HG03025 (cell line): Measurements from ENCODE around the gene CLCNKB.
"Not testable (repeated sequence)": the region's sequence is repeated elsewhere in the genome, so short reads cannot be mapped to it uniquely, and the experiment has no call there.

Experiments
- ATAC-seq: cut with Tn5 transposase; IDR thresholded peaks from one replicate; pipeline ENCODE4 v1.9.1; 2021; ENCODE audit warnings: mild to moderate bottlenecking, moderate library complexity; ENCODE audit not compliant: unreplicated experiment, low FRiP score

Gene CLCNKB

GRCh38 chr1:16029288-16029687 is 14.3 kb upstream of the CLCNKB start:
- ATAC-seq, result no peak

DNA sequence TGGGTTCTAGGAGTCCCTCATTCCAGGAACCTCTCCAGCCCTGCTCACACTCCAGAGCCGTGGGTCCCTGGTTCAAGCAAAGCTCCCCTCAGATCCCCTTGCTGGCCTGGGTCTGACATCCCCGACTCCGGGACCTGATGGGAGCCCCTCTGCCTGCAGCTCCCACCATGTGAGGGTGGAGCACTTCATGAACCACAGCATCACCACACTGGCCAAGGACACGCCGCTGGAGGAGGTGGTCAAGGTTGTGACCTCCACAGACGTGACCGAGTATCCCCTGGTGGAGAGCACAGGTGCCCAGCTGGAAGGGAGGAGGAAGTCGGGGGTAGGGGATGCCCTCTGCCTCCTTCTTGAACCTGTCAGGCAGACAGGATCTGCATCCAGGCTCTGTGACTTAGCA is 12.0 kb upstream of the CLCNKB start:
- ATAC-seq, result no peak

- ATAC-seq, result no peak
Measured at GRCh38 chr1:16032388-16033102, 11.0 kb upstream of the CLCNKB start.

DNA sequence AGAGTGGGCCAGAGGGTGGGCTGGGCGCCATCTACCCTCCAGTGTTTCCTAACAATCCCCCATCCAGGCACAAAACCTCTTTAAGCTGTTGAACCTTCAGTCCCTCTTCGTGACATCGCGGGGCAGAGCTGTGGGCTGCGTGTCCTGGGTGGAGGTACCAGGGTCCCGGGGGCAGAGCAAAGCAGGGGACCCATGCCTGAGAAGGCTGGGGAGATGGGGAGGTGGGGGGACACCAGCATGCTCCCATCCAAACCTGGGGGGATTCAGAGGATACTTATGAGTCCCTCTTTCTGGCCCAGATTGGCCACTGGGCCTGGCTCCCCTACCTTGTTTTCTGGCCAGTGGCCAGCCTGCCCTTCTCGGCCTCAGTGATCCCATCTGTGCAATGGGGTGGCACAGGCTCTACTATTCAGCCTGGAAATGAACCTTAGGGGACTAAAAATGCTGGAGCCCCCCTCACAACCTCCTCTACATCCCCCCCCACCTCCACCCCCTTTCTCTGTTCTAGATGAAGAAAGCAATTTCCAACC is 10.4 kb upstream of the CLCNKB start:
- not testable (repeated sequence) for ATAC-seq

- not testable (repeated sequence) for ATAC-seq
Measured at GRCh38 chr1:16036461-16036860, 7.1 kb upstream of the CLCNKB start.

- no peak for ATAC-seq
Measured at GRCh38 chr1:16038620-16038912, 5.0 kb upstream of the CLCNKB start.

DNA sequence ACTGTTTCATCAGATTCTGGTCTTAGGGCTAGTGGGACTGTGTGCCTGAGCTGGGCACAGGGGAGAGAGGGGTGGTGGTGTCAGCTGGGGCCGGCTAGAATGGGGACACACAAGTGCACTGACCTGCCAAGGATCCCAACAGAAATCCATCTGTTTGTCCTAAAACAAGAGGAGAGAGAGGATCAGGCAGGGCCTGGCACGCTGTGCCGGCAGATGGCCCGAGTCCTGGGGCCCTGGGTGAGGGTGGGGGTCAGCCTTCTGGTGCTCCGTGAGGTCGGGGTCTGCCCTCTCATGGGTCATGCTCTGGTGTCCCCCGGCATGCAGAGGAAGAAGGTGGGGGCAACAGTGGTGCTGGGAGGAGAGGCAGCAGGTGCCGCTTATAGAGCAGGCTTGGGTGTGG is 3.7 kb upstream of the CLCNKB start:
- ATAC-seq, result not testable (repeated sequence)

- ATAC-seq, result no peak
Measured at GRCh38 chr1:16041200-16041599, 2.4 kb upstream of the CLCNKB start.

DNA sequence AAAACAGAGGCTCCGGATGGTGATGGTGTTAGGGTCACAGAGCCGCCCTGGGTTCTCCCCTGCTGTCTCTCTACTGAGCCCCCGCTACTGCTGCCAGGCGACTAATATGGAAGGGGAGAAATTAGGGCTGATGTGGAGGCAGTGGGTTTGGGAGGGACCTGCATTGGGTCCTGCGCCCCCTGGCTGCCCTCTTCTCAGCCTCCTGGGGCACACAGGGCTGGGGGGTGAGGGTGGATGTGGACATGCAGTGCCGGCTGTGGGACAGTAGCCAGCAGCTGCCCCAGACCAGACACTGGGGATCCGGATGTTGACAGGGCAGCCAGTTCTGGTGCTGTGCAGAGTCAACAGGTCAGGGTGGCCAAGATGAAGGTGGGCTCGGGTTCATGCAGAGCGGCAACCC is 1.5 kb upstream of the CLCNKB start:
- no peak for ATAC-seq

DNA sequence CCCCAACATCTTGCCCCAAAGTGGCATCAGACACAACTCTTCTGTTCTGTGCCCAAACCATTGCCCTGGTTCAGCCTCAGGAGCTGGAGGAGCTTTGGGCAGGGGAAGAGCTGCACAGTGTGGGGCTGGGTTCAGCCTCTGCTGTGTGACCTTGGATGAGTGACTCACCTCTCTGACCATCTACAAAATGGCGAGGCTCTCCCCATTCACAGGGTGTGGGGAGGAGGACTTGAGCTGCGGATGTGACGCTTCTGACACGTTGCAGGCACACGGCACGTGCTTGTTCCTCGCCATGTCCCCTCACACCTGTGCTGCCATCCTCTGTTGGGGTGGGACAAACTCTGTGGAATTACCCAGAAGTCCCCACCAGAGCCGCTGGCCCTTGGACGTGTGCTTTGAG is 928 bp upstream of the CLCNKB start:
- ATAC-seq, result not testable (repeated sequence)

GRCh38 chr1:16043950-16044349 is 368 bp downstream of the CLCNKB start:
- ATAC-seq, result no peak

DNA sequence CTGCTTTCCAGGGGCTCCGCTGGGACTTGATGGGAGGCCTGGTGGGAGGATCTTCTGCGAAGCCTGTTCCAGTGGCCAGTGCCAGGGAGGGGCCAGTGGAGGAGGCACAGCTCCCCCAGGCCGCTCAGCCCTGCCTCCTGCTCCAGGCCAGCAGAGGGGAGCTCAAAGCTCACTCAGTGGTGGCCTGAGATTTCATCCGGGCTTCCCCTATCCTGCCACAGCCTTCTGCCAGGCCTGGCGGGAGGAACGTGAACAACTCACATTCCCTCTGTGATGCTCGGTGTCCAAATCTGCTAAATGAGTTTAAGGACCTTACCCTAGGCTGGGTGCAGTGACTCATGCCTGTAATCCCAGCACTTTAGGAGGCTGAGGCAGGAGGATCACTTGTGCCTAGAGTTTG is 3.3 kb downstream of the CLCNKB start:
- no peak for ATAC-seq

GRCh38 chr1:16047791-16048475 is 4.4 kb downstream of the CLCNKB start:
- ATAC-seq, result no peak

GRCh38 chr1:16048573-16049189 is 5.1 kb downstream of the CLCNKB start:
- no peak for ATAC-seq

GRCh38 chr1:16050328-16050727 is 6.7 kb downstream of the CLCNKB start:
- no peak for ATAC-seq

DNA sequence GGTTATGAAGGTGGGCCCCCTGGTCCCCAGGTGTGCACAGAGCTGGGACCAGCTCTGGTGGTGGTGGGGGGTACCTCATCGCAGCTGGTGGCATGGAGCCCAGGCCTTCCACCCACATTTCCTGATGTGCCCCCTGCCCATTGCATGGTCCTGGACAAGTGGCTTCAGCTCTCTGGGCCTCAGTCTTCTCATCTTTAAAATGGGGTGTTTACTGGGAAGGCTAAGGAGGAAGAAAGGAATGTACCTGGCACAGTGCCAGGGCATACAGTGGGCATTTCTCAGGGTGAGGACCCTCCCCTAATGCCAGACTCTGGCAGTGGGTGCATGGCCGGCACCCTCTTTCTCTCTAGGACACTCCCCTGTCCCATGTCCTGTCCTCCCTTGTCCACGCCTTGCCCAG is 7.5 kb downstream of the CLCNKB start:
- no peak for ATAC-seq

GRCh38 chr1:16051949-16052348 is 8.4 kb downstream of the CLCNKB start:
- ATAC-seq, result not testable (repeated sequence)

GRCh38 chr1:16053781-16054502 is 10.4 kb downstream of the CLCNKB start:
- no peak for ATAC-seq

DNA sequence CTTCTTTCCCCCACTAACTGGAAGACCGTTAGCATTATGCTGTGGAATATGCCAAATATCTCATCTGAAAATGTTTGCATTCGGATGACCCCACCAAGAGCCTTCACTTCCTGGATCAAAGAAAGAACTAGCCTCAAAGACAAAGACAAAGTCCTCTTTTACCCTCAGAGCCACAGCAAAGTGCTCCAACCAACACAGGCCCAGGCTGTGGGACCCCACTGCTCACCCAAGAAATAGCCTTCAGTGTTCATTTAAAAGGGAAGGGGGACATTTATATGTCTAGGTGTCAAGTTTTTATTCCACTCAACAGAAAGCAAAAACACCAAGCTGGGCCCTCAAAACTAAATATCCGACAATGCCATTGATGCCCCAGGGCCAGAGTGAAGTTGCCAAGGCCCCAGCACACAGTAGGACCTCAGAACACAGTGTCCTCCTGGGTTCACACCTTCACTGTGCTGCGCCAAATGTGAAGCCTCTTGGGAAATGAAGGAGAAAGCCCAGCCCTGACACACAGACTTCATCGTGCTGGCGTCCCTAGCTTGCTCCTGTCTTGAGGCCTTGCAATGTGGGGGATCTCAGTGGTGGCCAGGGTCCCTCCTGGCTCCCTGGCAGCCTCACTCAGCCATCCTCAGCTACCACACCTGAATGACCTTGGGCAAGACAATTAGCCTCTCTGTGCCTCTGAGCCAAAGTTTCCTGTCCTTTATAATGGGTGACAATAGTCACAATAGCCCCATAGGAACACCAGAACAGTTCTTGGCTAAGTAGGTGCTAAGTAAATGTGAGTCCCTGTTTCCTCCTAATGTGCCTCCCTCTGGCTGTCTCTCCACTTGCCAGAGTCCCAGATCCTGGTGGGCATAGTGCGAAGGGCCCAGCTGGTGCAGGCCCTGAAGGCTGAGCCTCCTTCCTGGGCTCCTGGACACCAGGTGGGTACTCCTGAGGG is 11.3 kb downstream of the CLCNKB start:
- ATAC-seq, result no peak
